GM18867 (cell line): Measurements from ENCODE around the gene DDO.

ENCODE experiments used
- ATAC-seq: cut with Tn5 transposase; IDR thresholded peaks from one replicate; pipeline ENCODE4 v1.9.1; 2021; ENCODE audit warnings: mild to moderate bottlenecking, moderate library complexity; ENCODE audit not compliant: unreplicated experiment

DDO gene

DNA sequence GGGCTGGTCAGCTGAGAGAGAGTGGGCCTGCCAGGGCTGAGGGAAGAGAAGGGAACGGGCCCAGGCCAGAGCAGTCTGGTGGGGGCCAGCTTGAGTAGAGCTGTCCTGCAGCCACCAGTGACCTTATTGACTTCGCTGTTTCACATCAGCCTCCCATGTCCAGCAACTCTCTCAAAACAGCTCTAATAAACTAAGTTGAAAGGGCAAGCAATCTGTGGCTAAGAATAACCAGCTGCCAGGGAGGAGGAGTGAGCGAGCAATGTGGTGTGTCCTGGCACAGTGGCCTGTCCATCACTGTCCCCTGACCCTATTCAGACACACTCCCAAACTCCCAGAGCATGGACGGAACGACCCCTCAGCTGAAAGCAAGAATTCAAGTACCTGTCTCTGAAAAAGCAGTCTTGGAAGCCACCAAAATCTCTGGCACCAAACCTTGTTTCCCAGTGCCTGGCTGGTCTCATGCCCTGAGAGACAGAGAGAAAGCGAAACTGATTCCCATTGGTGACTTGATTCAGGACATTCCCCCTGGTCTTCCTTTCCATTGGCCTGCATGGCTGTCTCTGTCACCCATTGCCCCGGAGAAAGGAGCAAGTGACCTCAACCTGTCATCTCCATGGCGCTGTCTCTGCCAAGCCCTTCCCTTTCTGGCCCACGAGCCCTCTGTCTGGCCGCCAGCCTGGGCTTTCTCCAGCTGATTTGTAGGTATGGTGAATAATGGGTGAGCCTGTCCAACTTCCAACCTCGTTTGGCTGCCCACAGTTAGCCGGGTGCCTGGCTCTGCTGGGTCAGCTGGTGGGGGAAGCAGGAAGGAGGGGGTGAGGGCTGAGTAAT is at the start of gene DDO:
TSS of gene DDO (minus strand) at position 490 of the 831 bp plus-strand sequence. CDS start 2,113 bp downstream, outside the sequence.
- ATAC-seq = no peak

GRCh38 chr6:110462884-110463481 is 47.6 kb upstream of the DDO start:
- ATAC-seq = no peak

- no peak for ATAC-seq
Measured at GRCh38 chr6:110461376-110461775, 46.0 kb upstream of the DDO start.

- ATAC-seq = no peak
Measured at GRCh38 chr6:110459137-110459536, 43.8 kb upstream of the DDO start.

- no peak for ATAC-seq
Measured at GRCh38 chr6:110458476-110458875, 43.1 kb upstream of the DDO start.

GRCh38 chr6:110457567-110458175 is 42.3 kb upstream of the DDO start:
- ATAC-seq = peak; percentile 44

DNA sequence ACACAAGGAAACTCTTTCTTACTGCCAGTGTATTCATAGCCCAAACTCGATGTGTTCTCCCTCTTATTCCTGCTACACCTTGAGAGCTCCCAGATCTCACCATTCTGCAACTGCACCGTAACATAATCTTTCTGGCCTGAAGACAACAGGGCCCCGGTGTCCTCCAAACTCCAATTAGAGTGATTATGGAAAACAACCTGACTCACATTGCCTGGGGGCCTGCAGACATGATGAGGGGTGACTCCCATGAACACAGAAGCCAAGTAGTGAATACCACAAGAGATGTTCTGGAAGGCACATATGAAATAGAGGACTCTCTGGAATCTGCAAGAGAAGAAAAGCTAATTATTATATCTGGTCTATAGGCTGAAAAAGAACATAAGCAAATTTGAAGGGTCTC is 41.3 kb upstream of the DDO start:
- ATAC-seq = no peak

GRCh38 chr6:110449541-110449895 is 34.1 kb upstream of the DDO start:
- no peak for ATAC-seq

DNA sequence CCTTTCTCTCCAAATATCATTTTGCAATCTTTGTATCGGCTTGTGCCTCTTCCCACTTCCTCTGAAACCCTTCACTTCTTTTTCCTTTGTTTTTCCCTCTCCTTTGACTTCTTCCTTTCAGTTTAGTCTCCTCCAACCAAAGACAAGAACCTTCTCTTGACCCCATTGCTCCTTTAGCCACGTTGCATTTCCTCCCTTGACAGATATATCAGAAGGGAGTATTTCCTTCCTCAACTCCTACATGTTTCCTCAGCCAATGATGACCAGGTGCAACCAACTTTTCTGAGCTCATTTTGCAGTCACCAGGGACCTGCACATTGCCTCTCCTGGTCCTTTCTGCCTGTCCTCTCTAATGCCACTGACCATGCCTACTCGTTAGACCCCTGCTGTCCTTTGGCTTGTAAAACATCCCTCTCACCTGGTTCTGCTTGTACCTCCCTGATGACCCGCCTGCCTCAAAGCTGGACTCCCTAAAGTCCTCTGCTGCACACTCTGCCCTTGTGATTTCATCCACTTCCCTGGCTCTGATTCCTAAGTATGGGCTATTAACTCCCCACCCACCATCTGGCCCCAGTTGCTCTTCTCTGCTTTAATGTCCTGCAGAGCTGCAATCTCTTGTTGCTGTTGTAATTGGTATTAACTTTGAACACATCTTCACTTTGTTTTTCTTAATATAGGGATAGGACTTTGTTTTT is 33.6 kb upstream of the DDO start:
- ATAC-seq = no peak

DNA sequence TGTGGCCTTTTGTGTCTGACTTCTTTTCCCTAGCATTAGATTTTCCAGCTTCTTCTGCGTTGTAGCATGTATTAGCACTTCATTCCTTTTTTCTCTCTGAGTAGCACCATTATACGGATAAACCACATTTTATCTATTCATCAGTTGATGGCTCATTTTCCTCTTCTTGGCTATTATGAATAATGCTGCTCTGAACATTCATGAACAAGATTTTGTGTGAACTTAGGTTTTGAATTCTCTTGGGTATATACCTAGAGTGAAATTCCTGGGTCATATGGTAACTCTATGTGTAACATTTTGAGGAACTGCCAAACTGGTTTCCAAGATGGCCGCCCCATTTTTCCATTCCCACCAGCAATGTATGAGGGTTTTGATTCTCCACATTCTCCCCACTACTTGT is 32.4 kb upstream of the DDO start:
- no peak for ATAC-seq

DNA sequence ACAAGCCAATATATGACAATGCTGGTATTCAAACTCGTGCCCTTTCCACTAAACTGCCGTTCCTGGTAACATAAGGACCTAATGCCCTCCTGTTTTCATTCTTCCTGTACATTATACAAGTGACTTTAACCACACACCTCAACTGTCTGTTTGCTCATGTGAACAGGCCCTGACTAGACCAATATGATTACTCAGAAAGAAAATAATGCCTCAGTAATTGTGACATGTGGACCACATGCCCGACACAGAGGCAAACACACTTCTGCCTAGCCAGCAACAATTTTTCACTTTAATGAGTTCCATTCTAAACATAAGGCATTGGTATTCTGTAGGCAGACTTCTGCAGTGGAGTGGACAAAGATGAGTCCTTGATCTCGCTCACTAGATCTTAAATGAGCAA is 31.0 kb upstream of the DDO start:
- no peak for ATAC-seq

DNA sequence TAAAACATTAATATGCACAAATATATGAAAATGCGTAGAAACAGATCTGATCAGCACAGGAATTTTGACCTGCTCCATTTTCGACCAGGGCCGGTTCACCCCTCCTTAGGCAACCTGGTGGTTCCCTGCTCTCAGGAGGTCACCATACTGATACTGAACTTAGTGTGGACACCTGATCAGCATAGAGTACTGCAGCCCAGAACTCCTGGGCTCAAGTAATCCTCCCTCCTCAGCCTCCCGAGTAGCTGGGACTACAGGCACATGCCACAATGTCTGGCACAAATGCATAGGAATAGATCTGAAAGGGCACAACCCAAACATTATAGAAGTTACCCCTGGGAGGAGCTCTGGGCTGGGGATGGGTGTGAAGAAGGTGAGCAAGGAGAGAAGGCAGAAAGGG is 24.7 kb upstream of the DDO start:
- no peak for ATAC-seq

- ATAC-seq = no peak
Measured at GRCh38 chr6:110439356-110439755, 24.0 kb upstream of the DDO start.

GRCh38 chr6:110434961-110435602 is 19.7 kb upstream of the DDO start:
- no peak for ATAC-seq

- no peak for ATAC-seq
Measured at GRCh38 chr6:110432285-110432900, 17.0 kb upstream of the DDO start.

DNA sequence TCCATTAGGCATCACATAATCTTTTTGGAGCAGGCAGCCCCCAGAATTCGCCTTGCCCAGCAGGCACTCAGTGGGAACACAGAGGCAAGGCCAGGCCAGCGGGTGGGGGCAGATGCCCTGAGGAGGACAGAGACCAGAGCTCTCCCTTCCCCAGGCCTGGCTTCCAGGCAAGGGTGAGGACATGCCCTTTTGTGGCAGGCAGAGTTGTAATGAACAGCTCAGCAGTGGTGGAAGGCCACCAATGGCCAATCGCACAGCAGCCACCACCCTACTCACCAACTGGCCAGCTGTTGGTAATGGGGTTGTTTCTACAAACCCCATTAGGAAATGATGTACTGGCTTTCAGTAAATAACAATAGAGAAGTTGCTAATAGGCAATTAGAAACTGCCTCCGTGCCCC is 15.4 kb upstream of the DDO start:
- no peak for ATAC-seq

- no peak for ATAC-seq
Measured at GRCh38 chr6:110430236-110430635, 14.9 kb upstream of the DDO start.

DNA sequence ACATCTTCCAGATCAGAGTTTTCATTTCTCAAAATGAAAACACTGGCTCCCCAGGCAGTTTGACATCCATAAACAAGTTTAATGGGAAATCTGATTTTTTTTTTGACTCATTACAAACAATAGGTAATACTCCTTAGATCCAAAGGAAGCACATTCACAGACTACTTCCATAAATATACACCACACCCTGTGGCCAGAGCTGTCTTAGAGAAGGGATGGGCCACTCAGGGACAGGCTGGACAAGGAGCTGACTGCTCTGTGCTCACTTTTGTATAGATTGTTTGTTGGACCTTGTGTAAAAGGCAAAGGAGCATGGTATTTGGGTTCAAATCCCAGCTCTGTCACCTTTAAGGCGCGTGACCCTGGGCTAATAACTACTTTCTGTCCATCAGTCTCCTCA is 12.8 kb upstream of the DDO start:
- ATAC-seq = no peak

GRCh38 chr6:110425816-110426215 is 10.4 kb upstream of the DDO start:
- no peak for ATAC-seq

GRCh38 chr6:110422444-110422822 is 7.1 kb upstream of the DDO start:
- ATAC-seq = no peak
